Hepatocyte (in vitro differentiated cells): ENCODE results near the gene FABP3. TPM values are rescaled to one million over a fixed set of nuclear protein-coding genes. Genes with fewer than 3 reads are reported as not detected.

Experiments used
- DNase-seq: peaks from one replicate; pipeline ENCODE4 v3.0.0-alpha.2; 2016; ENCODE audit warnings: low spot score
- H2AFZ ChIP-seq: fragments of 200-600 bp; sonication (generic); 2 replicates; pipeline ENCODE4 v1.6.0; 2016; ENCODE audit warnings: antibody characterized with exemption, mild to moderate bottlenecking
- H3K27ac ChIP-seq: fragments of 200-600 bp; sonication (generic); 2 replicates; pipeline ENCODE4 v1.5.1; 2016; ENCODE audit warnings: mild to moderate bottlenecking
- H3K27me3 ChIP-seq: fragments of 200-600 bp; sonication (generic); 2 replicates; pipeline ENCODE4 v1.6.1; 2016
- H3K36me3 ChIP-seq: fragments of 200-600 bp; sonication (generic); replicated peaks from 2 replicates; pipeline ENCODE4 v1.5.1; 2016; ENCODE audit warnings: low read depth; ENCODE audit not compliant: insufficient read depth
- H3K4me1 ChIP-seq: fragments of 200-600 bp; sonication (generic); 2 replicates; pipeline ENCODE4 v1.5.1; 2016; ENCODE audit warnings: mild to moderate bottlenecking, moderate library complexity; ENCODE audit not compliant: insufficient read depth
- H3K4me2 ChIP-seq: fragments of 200-600 bp; sonication (generic); 2 replicates; pipeline ENCODE4 v1.6.0; 2016
- H3K4me3 ChIP-seq: fragments of 200-600 bp; sonication (generic); 2 replicates; pipeline ENCODE4 v1.5.1; 2016; ENCODE audit warnings: mild to moderate bottlenecking
- H3K79me2 ChIP-seq: fragments of 200-600 bp; sonication (generic); 2 replicates; pipeline ENCODE4 v1.6.0; 2017; ENCODE audit warnings: mild to moderate bottlenecking
- H3K9me2 ChIP-seq: fragments of 200-600 bp; sonication (generic); replicated peaks from 2 replicates; pipeline ENCODE4 v1.6.0; 2017; ENCODE audit warnings: mild to moderate bottlenecking; ENCODE audit not compliant: insufficient read depth
- H3K9me3 ChIP-seq: fragments of 200-600 bp; sonication (generic); 2 replicates; pipeline ENCODE4 v1.5.1; 2016; ENCODE audit warnings: low read depth, mild to moderate bottlenecking
- H4K20me1 ChIP-seq: fragments of 200-600 bp; sonication (generic); 2 replicates; pipeline ENCODE4 v1.6.0; 2016; ENCODE audit warnings: mild to moderate bottlenecking; ENCODE audit not compliant: insufficient read depth, poor library complexity, severe bottlenecking
- CTCF ChIP-seq: fragments of 200-600 bp; sonication (generic); IDR thresholded peaks from 2 replicates; pipeline ENCODE4 v1.5.1; 2016; ENCODE audit warnings: antibody characterized with exemption, mild to moderate bottlenecking; ENCODE audit not compliant: poor library complexity
- EZH2 ChIP-seq: fragments of 200-600 bp; sonication (generic); IDR thresholded peaks from 2 replicates; pipeline ENCODE4 v1.6.1; 2016; ENCODE audit warnings: antibody characterized with exemption, mild to moderate bottlenecking, borderline replicate concordance
- EZH2phosphoT487 ChIP-seq: fragments of 200-600 bp; sonication (generic); IDR thresholded peaks from one replicate; pipeline ENCODE4 v1.6.1; 2018; ENCODE audit warnings: antibody characterized with exemption, mild to moderate bottlenecking, low read depth, moderate library complexity; ENCODE audit not compliant: unreplicated experiment, severe bottlenecking
- WGBS: methylation state at CpG from one replicate; pipeline ENCODE4 v1.1.6; 2016; ENCODE audit warnings: low lambda C conversion rate; ENCODE audit errors: missing lambda C conversion rate; 5-methylcytosine and 5-hydroxymethylcytosine counted together
- polyA plus RNA-seq: library from polyadenylated mRNA; unstranded; fragments of >200 nt; fragmentation: Nextera tagmentation; extraction: Ambion mirVana; gene quantifications from 2 replicates; pipeline ENCODE4 v1.2.1, GENCODE V29; 2016
- total RNA-seq: library from RNA; depleted of rRNA; stranded (reverse); fragments of >200 nt; gene quantifications from 2 replicates; pipeline ENCODE4 v1.2.3, GENCODE V29; 2014

FABP3 gene
- total and polyA plus RNA-seq, 2 experiments from 2014 or later = 39.1 to 50.1 TPM

DNA sequence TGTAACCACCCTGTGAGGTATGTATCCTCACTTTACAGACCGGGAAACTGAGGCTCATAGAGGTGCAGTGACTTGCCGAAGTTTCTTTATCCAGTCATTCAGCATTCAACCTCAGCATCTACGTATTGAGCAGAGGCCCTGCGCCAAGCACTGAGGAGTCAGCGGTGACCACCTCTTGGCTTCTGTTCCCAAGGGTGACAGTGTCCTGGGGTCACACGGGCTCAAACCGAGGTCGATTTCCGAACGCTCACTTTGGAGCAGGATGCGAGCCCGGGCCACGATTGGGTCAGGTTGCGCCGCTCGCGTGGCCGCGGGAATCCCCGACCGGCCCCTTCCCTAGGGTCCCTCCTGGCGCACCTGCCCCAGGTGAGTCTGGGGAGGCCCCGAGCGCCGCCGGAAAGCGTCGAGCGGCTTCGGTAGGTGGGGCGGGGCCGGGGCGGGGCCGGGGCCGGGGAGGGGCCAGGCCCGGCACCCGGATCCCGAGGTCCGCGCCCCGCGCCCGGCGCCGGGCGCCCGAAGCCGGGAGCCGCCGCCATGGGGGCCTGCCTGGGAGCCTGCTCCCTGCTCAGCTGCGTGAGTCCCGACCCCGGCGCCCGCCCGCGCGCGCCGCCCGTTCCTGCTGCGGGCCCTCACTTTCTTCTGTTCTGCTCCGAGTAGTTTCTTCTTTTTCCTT lies 40.0 kb upstream of the FABP3 start, which contains the start of gene SERINC2:
Gene SERINC2 (plus strand): TSS at position 482 of the 673 bp plus-strand sequence. CDS start 53 bp downstream, at position 535.
- Histone ChIP-seq H3K27ac (peak within 1 kb of the TSS; percentile 98), H3K9me2 (no peaks in the 10 kb centered on the region), H3K9me3 (no peaks in the 10 kb centered on the region), H3K36me3 (no peaks in the 10 kb centered on the region), H3K4me1 (peaks cover 19% of the 10 kb centered on the region), H2AFZ (peak within 1 kb of the TSS; percentile 73), H3K4me3 (peak within 1 kb of the TSS; percentile 99), H3K4me2 (peak within 1 kb of the TSS; percentile 96), H3K27me3 (no peaks in the 10 kb centered on the region), H4K20me1 (no peaks in the 10 kb centered on the region), H3K79me2 (peaks cover 34% of the 10 kb centered on the region)
- TF ChIP-seq CTCF (no peak), EZH2 (no peak), EZH2phosphoT487 (no peak)
- DNase-seq = peak; percentile 89
- WGBS = 4% methylated on average over 35 of the region's 63 CpGs

DNA sequence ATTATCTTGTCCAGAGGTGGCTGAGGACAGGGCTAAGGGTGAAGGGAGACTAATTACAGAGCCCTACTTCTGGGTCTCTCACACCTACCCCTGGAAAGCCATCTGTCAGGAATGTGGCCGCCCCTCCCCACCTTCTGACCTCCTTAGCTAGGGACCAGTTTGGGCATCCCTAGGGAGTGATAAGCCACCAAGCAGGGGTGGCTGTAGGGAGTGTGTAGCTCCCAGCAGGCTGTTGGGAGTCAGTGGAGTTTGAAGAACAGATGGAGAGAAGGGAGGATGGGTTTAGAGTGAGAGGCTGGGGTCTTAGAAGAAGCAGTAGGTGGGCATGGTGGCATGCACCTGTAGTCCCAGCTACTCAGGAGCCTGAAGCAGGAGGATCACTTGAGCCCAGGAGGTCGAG lies 39.3 kb upstream of the FABP3 start:
- Histone ChIP-seq H3K79me2 (peaks cover 34% of the 10 kb centered on the region), H3K4me3 (peak overlapping the region; percentile 99), H3K9me2 (no peaks in the 10 kb centered on the region), H2AFZ (peak overlapping the region; percentile 65), H4K20me1 (no peaks in the 10 kb centered on the region), H3K4me1 (peaks cover 19% of the 10 kb centered on the region), H3K27me3 (no peaks in the 10 kb centered on the region), H3K27ac (no peak overlapping the region), H3K36me3 (no peaks in the 10 kb centered on the region), H3K9me3 (no peaks in the 10 kb centered on the region), H3K4me2 (peak overlapping the region; percentile 96)
- DNase-seq = no peak
- TF ChIP-seq EZH2 (no peak), EZH2phosphoT487 (no peak), CTCF (no peak)
- WGBS = 68% methylated on average over 2 of the region's 2 CpGs

GRCh38 chr1:31410871-31411270 lies 38.0 kb upstream of the FABP3 start:
- H2AFZ ChIP-seq = no peak overlapping the region
- peaks cover 29% of the 10 kb centered on the region for H3K79me2 ChIP-seq
- DNase-seq = no peak
- H3K27ac ChIP-seq = no peak overlapping the region
- H3K36me3 ChIP-seq = no peaks in the 10 kb centered on the region
- no peaks in the 10 kb centered on the region for H4K20me1 ChIP-seq
- H3K4me1 ChIP-seq = peaks cover 19% of the 10 kb centered on the region
- H3K9me2 ChIP-seq = no peaks in the 10 kb centered on the region
- no peaks in the 10 kb centered on the region for H3K27me3 ChIP-seq
- WGBS = 95% methylated on average over 4 of the region's 4 CpGs
- H3K9me3 ChIP-seq = no peaks in the 10 kb centered on the region
- no peak overlapping the region for H3K4me2 ChIP-seq
- H3K4me3 ChIP-seq = no peak overlapping the region
- TF ChIP-seq EZH2 (no peak), CTCF (no peak), EZH2phosphoT487 (no peak)
